GM13976 (cell line): ENCODE data around the gene FRZB.

ENCODE experiments used
- DNase-seq: peaks from one replicate; pipeline ENCODE4 v3.0.0; 2012; ENCODE audit warnings: low spot score
- CTCF ChIP-seq: IDR thresholded peaks from 2 replicates; pipeline ENCODE4 v1.5.1; 2012; ENCODE audit warnings: borderline replicate concordance, mild to moderate bottlenecking; ENCODE audit not compliant: insufficient read depth; ENCODE audit errors: extremely low read depth, missing control alignments, control extremely low read depth
- in situ Hi-C: fragments of 300-500 bp; cut with MboI; formaldehyde crosslinking; loops from one replicate; pipeline ENCODE4 v1.12.0; 2022; ENCODE audit warnings: low sequenced_read_pairs, mixed read lengths, inconsistent platforms; ENCODE audit not compliant: unreplicated experiment

FRZB gene

GRCh38 chr2:182866461-182867406 is at the start of gene FRZB:
TSS of gene FRZB (minus strand) at chr2:182866637. CDS start at chr2:182866552, 85 bp downstream.
- peak; percentile 43 for DNase-seq
- no peak for TF ChIP-seq CTCF
- in situ Hi-C loops = no loop called here

DNA sequence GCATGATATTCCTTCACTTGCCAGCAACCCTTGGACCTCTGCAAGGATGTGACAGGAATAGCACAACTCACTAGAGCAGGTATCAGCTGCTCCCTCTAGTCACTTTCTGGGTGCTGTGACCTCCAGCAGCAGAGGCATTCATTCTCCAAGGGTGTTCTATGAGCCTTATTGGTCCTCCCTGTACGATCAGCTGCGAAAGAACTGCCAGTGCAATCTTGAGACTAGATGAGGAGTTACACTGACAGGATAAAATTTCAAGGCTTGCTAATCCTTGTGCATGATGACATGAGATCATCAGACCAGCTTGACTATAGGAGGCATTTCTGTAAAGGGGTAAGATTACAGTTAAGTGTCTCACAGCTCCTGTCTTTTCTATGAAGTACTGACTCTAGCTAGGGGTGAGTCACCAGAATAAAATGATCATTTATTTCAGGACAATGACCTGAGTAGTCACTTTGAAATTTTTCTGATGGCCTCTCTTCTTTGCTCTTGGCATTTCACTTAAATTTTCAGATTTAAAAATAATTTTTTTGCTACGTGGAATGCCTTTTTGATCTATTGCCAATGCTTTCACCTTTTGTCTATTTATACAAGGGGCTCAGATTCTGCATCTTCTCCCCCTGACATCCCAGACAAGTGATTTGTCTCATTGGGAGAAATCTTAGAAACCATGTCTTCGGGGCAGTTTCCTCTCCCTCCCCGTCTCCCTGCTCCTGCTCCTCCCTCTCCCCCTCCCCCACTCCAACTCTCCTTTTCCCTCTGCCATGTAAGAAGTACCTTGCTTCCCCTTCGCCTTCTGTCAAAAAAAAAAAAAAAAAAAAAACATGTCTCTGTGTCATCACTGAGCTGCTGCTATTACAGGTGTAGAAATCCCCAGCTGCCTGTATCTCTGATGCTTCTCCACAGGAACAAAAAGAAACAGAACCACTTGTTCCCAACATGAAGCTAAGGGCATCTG is 49.2 kb upstream of the FRZB start:
- no peak for TF ChIP-seq CTCF
- no peak for DNase-seq
- in situ Hi-C loops = no loop called here

GRCh38 chr2:182914852-182915251 is 48.4 kb upstream of the FRZB start:
- no peak for DNase-seq
- TF ChIP-seq CTCF = no peak
- in situ Hi-C loops = no loop called here

DNA sequence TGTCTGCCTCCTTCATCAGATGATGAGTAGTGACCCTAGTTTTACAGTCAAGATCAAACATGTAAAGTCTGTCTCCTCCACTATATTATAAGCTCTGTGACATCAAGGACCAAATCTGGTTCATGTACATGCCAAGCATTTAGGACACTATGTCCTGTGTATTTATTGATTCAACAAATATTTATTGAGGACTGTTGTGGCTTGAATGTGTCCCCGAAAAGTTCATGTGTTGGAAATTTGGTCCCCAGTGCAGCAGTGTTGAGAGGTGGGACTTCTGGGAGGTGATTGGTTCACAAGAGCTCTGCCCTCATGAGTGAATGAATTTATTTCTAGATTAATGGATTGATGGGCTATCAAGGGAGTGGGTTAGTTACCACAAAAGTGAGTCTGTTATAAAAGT is 46.6 kb upstream of the FRZB start:
- in situ Hi-C loops = no loop called here
- TF ChIP-seq CTCF = no peak
- no peak for DNase-seq

- DNase-seq = no peak
- in situ Hi-C loops = no loop called here
- no peak for TF ChIP-seq CTCF
Observed at GRCh38 chr2:182912518-182912915, 46.1 kb upstream of the FRZB start.

GRCh38 chr2:182911813-182912517 is 45.5 kb upstream of the FRZB start:
- in situ Hi-C loops = no loop called here
- no peak for DNase-seq
- no peak for TF ChIP-seq CTCF
